GM10248 (cell line): ENCODE data around the gene LSP1.
A peak's percentile ranks its signal among the peaks of the same experiment; 100 is the strongest.

Source experiments
- CTCF ChIA-PET: fragments of 300-600 bp; sonication (Branson Sonifier 250); formaldehyde crosslinking; extraction: SDS; loops from one replicate; lab custom pipeline; 2021; ENCODE audit warnings: antibody characterized with exemption; lab: Yijun Ruan, JAX
- POLR2A ChIA-PET: fragments of 350-650 bp; sonication (Branson Sonifier 250); formaldehyde crosslinking; extraction: SDS; loops from one replicate; lab custom pipeline; 2020; ENCODE audit warnings: antibody characterized with exemption; lab: Yijun Ruan, JAX
- DNase-seq: peaks from one replicate; pipeline ENCODE4 v3.0.0; 2012; ENCODE audit errors: extremely low spot score
- TF ChIP-seq, protein P1 (sequence below): IDR thresholded peaks from 2 replicates; pipeline ENCODE4 v1.5.1; 2012; ENCODE audit warnings: mild to moderate bottlenecking, low read depth; ENCODE audit errors: extremely low read depth, missing control alignments, control extremely low read depth

The LSP1 gene

GRCh38 chr11:1831338-1832210 lies 21.3 kb upstream of the LSP1 start:
- TF ChIP-seq, protein P1, sequence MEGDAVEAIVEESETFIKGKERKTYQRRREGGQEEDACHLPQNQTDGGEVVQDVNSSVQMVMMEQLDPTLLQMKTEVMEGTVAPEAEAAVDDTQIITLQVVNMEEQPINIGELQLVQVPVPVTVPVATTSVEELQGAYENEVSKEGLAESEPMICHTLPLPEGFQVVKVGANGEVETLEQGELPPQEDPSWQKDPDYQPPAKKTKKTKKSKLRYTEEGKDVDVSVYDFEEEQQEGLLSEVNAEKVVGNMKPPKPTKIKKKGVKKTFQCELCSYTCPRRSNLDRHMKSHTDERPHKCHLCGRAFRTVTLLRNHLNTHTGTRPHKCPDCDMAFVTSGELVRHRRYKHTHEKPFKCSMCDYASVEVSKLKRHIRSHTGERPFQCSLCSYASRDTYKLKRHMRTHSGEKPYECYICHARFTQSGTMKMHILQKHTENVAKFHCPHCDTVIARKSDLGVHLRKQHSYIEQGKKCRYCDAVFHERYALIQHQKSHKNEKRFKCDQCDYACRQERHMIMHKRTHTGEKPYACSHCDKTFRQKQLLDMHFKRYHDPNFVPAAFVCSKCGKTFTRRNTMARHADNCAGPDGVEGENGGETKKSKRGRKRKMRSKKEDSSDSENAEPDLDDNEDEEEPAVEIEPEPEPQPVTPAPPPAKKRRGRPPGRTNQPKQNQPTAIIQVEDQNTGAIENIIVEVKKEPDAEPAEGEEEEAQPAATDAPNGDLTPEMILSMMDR: no peak
- ChIA-PET POLR2A (no interaction called here), CTCF (interaction anchor here (0.6 to 7.6 kb wide), 18 partner anchors 9 to 325 kb away, joined by 3 to 352 read pairs (median 8); partner anchors contain the start of gene KRTAP5-6)
- DNase-seq: no peak

DNA sequence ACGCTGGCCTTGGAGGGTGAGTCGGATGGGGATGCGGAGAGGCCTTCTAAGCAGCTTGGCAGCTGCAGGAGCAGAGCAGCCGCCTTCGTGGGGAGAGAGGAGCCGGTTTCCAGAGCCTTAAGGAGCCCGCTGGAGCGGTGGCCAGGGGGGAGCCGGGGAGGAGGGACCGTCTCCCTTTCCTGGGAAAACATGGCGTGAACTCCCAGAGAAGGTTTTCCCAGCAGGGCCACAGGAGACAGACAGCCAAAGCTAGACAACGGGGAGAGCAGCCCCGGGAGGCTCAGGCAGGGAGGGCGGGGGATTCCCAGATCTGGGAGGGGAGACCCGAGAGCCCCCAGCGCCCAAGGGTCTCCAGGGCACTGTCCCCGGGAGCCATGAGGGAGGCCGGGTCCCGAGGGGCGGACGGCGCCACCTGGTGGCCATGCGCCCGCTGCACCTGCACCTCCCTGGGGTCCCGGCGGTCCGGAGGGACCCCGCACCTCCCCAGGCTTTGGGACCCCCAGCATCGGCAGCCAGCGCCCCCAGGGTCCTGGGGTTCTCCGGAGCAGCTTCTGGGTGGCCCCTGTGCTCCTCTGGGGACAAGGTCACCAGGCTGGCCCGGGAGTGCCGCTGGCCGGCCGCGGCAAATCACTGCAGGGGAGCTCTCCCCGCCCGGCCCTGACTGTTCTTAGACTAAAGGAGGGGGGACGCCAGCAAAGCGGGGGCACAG lies 20.5 kb upstream of the LSP1 start:
- ChIA-PET CTCF (interaction anchor here (0.6 to 7.6 kb wide), 57 partner anchors 9 to 549 kb away, joined by 3 to 352 read pairs (median 5); partner anchors contain the start of genes KRTAP5-6 and LSP1), POLR2A (no interaction called here)
- TF ChIP-seq, protein P1: peak; percentile 83
- DNase-seq: peak; percentile 87

GRCh38 chr11:1832920-1833295 lies 20.0 kb upstream of the LSP1 start:
- ChIA-PET CTCF (interaction anchor here (0.7 to 7.6 kb wide), 57 partner anchors 9 to 549 kb away, joined by 3 to 352 read pairs (median 5); partner anchors contain the start of genes KRTAP5-5, KRTAP5-6 and LSP1), POLR2A (no interaction called here)
- DNase-seq: no peak
- TF ChIP-seq, protein P1: no peak

DNA sequence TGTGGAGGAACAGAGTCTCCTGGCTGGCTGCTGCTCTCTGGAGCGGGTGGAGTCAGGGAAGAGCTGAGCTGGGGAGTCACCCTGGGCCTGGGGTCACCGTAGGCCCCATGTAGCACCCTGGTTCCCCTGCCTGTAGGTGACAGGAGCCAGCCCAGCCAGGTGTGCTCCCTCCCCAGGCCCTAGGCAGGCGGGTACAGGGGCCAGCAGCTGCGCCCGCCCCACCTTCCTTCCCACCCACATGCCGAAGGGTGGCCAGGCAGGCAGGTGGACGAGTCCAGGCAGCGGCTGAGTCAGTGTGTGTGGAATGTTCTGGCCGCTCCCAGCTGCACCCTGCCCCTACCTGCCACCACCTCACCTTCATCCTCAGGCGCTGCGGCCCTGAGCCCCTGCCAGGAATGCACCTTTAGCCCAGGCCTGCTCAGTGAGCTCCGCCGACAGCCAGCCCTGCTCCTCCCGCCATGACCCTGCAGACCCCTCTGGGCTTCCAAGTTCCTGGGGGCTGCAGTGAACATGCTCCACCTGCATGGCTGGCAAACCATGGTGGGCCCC lies 18.7 kb upstream of the LSP1 start:
- ChIA-PET POLR2A (no interaction called here), CTCF (interaction anchor here (0.6 to 7.6 kb wide), 28 partner anchors 11 to 547 kb away, joined by 3 to 352 read pairs (median 6); partner anchors contain the start of genes KRTAP5-5, KRTAP5-6 and LSP1)
- no peak for DNase-seq
- TF ChIP-seq, protein P1: no peak

DNA sequence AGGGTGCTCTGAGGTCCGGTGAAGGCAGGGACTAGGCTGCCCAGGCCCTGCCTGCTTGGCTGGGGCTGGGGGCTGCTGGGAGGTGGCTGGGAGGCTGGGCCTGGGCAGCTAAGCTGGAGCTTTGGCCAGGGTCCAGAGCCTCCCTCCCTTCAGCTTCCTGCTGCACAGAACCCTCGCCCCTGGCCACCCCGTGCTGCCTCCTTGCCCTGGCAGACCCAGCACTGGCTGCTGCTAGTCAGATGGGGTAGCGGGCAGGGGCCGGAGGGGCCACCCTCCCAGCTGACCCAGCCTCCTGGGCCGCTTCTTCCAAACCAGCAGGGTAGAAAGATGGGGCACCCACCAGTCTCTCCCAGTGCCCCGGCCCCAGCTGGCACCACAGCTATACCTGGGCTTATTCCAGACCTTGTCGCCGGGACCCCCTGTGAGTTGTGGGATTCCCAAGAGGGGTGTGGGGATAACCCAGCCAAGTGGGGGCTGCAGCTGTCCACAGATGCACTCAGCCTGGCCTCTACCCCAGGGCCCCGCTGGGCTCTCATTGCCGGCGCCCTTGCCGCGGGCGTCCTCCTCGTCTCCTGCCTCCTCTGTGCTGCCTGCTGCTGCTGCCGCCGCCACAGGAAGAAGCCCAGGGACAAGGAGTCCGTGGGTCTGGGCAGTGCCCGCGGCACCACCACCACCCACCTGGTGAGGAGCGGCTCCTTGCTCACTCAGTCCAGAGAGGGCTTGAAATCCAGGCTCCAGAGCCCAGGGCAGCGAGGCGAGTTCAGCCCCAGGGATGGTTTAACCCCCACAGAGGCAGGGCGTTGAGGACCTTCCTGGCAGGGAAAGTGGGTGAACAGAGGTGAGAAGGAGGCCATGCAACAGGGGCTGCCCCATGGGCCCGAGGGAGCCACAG lies 17.9 kb upstream of the LSP1 start, which contains the start of gene SYT8:
Gene SYT8 (plus strand): TSS at position 212 of the 892 bp plus-strand sequence. CDS start 116 bp downstream, at position 328.
- TF ChIP-seq, protein P1: no peak
- POLR2A ChIA-PET: no interaction called here
- DNase-seq: no peak
- CTCF ChIA-PET: interaction anchor here (0.6 to 7.6 kb wide), 14 partner anchors 9 to 321 kb away, joined by 3 to 352 read pairs (median 6); partner anchors contain the start of gene KRTAP5-6
